ENCODE results near the gene MVD.

GRCh38 chr16:88630941-88631340 is 31.9 kb downstream of the MVD start:
- TF ChIP-seq CTCF (conservative IDR thresholded peaks at IDR 0.05; ENCODE audit: low read depth, low read length), result no peak
- no peak for TF ChIP-seq EZH2 (IDR thresholded peaks at IDR 0.05; ENCODE audit: low read length, unreplicated experiment)
